Stimulated activated CD4-positive, alpha-beta T cell treated with anti-CD3 and anti-CD28 coated beads, Interleukin-12 subunit alpha, Interleukin-12 subunit beta, amount 100 ng/mL, for 4 hours (primary cell): Measurements from ENCODE around the gene TMCO4.
A peak's percentile ranks its signal among the peaks of the same experiment; 100 is the strongest.
"Not testable (repeated sequence)": the region's sequence is repeated elsewhere in the genome, so short reads cannot be mapped to it uniquely, and the experiment has no call there.

ENCODE experiments used
- DNase-seq: peaks from one replicate; pipeline ENCODE4 v3.0.0-alpha.2; 2020

Gene TMCO4

DNA sequence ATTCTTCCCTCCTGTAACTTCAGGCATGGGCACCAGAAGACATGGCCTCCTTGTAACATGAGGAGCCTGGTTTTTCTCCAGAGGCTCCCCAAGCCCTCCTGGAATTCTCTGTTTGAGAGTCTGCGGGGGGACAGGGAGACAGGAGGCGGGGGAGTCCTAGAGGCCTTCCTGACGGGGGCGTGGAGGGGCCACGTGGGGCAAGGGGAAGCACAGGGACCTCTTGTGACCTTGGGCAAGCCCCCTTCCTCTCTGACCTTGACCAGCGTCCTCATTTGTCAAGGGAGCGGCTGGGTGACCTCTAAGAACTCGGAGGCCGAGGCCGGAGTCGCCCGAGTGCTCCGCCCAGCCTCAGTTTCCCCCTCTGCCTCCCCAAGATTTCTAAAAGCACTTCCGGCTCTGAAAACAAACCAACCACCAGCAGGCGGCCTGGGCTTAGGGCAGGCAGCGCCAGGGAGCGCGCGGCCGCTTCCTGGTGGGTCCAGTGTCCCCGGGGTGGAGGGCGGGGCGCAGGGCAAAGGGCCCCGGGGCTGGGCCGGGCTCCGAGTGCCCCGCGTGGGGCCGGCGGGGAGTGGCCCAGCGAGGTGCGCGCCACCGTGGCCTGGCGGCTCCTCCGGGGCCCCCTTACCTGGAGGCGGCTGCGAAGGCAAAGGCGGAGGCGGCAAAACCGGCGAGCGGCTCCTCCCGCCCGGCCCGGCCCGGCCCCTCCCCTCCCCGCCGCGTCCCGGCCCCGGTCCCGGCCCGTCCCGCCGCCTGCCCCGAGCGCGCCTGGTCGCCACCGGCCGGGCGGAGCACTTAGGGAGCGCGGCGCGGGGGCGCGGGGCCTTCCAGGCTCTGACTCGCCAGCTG, at the start of gene TMCO4:
Gene TMCO4, minus strand, starts transcription at position 687 of the 846 bp plus-strand sequence. CDS start 19,158 bp downstream, outside the sequence.
- DNase-seq = peak; percentile 54

DNA sequence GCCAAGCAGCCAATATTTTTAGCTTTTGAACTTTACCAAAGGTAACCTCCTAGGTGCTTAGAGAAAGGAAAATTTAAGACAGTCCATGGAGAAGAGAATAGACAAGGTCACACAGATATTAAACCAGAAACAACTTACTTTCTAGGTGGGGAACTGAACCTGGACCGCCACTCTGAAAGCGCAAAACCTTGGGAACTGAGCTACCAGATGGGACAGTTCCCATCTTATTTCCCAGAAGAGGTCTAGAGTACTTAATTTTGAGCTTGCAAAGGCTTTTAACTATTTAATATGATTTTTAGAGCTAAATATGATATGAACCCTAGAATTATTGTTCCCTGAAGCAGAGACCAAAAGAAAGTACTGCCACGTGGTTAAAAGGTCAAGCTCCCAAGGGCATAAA, 49.6 kb upstream of the TMCO4 start:
- not testable (repeated sequence) for DNase-seq

DNA sequence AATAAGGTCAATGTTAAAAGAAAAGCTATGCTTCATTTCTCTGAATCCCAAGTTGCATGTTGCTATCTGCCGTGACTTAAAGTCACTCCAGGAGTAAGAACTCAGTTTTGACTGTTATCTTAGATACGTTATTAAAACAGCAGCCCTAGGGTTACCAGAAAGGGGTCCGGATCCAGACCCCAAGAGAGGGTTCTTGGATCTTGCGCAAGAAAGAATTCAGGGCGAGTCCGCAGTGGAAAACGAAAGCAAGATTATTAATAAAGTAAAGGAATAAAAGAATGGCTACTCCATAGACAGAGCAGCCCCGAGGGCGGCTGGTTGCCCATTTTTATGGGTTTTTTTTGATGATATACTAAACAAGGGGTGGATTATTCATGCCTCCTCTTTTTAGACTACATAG, 47.6 kb upstream of the TMCO4 start:
- not testable (repeated sequence) for DNase-seq

DNA sequence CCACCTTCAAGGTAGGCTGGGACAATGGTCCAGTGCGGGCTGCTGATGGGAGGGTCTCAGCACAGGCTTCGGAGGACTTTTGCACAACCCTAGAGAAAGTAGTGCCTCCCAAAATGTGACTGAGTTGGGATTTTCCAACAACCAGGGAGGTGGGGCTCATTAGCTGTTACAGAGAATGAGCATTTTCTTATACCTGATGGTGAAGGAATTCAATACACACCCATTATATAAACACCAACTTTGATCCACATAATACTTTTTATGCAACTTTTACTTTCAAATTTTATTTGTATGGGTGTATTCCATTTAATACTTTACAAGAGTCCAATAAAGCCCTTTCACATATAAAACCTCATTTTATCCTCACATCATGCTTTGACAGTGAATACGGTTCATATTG, 46.6 kb upstream of the TMCO4 start:
- DNase-seq = no peak

GRCh38 chr1:19845555-19845954, 45.8 kb upstream of the TMCO4 start:
- DNase-seq = no peak

GRCh38 chr1:19844731-19845495, 45.2 kb upstream of the TMCO4 start:
- DNase-seq = no peak

- DNase-seq = no peak
Measured at GRCh38 chr1:19840228-19840627, 40.5 kb upstream of the TMCO4 start.

DNA sequence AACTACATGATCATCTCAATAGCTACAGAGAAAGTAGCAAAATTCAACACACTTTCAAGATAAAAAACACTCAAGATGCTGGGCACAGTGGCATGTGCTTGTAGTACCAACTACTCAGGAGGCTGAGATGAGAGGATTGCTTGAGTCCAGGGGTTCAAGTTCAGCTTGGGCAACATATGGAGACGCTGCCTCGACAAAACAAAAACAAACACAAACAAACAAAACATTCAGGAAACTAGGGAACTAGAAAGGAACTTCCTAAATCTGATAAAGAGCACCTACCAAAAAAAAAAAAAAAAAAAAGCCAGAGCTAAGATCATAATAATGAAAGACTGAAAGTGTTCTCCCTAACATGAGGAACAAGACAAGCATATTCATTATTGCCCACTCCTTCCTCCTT, 38.1 kb upstream of the TMCO4 start:
- DNase-seq = no peak

DNA sequence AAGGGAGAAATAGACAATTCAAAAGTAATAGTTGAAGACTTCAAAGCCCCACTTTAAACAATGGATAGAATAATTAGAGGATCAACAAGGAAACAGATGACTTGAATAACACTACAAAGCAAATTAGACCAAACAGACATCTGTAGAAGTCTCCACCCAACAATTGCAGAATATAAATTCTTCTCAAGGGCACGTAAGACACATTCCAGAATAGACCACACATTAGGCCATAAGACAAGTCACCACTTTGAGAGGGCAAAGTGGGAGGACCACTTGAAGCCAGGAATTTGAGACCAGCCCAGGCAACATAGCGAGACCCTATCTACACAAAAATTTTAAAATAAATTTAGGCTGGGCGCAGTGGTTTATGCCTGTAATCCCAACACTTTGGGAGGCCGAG, 35.9 kb upstream of the TMCO4 start:
- DNase-seq = no peak

GRCh38 chr1:19831441-19831840, 31.7 kb upstream of the TMCO4 start:
- DNase-seq = no peak

- no peak for DNase-seq
Measured at GRCh38 chr1:19828546-19828945, 28.8 kb upstream of the TMCO4 start.

GRCh38 chr1:19825298-19825697, 25.6 kb upstream of the TMCO4 start:
- DNase-seq = no peak

GRCh38 chr1:19824541-19824940, 24.8 kb upstream of the TMCO4 start:
- DNase-seq = no peak

GRCh38 chr1:19824036-19824435, 24.3 kb upstream of the TMCO4 start:
- DNase-seq = no peak

DNA sequence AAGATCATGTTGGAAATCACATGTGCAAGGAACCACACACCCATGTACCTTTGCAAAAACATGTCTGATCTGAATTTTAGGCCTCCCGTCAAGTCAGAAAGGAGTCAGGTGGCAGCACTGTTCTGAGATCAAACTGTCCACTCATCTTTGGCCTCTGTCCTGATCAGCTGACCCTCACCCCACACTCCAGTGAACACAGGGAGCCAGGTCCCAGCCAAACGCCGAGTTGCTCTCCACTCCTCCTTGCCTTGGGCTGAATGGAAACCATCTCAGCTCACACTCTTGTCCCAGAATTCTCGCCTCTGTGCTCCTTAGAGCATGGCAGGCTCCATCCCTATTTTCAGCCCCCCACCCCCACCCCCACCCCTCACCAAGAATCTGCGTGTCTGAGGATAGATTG, 20.0 kb upstream of the TMCO4 start:
- no peak for DNase-seq

DNA sequence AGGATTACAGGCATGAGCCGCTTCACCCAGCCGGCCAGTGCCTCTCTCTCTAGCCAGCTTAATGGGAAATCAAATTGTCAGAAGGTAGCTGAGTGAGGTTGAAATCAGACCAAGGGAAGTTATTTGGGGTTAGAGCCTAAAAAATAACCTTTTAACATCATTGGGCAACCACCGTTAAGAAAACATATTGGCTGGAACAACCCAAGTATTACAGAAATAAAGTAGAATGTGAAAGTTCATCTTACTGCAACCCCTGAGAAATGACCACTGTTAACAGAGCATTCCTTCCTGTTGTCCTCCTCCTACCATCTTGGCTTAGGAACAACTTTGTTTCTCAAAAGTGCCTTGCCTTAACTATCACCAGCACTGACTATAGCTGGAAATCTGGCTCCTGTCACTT, 18.6 kb upstream of the TMCO4 start:
- no peak for DNase-seq

DNA sequence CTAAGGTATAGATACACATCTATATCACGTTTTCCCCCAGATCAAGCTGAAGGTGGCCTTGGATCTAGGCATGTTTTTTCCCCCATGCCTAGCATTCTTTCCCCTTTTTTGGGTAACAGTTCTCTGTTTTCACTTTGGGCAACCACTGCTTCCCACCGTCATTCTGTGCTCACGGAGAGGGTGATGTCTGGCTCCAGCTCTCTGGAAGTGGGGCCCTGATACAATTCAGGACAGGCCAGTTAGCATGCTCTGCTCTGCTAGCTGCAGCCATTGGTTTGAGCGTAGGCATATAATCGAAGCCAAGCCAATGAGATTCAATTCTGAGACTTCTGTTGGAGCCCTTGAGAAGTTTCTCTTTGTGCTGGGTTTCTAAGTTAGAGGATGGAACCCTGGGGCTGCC, 17.4 kb upstream of the TMCO4 start:
- no peak for DNase-seq

GRCh38 chr1:19816737-19817086, 17.0 kb upstream of the TMCO4 start:
- not testable (repeated sequence) for DNase-seq

DNA sequence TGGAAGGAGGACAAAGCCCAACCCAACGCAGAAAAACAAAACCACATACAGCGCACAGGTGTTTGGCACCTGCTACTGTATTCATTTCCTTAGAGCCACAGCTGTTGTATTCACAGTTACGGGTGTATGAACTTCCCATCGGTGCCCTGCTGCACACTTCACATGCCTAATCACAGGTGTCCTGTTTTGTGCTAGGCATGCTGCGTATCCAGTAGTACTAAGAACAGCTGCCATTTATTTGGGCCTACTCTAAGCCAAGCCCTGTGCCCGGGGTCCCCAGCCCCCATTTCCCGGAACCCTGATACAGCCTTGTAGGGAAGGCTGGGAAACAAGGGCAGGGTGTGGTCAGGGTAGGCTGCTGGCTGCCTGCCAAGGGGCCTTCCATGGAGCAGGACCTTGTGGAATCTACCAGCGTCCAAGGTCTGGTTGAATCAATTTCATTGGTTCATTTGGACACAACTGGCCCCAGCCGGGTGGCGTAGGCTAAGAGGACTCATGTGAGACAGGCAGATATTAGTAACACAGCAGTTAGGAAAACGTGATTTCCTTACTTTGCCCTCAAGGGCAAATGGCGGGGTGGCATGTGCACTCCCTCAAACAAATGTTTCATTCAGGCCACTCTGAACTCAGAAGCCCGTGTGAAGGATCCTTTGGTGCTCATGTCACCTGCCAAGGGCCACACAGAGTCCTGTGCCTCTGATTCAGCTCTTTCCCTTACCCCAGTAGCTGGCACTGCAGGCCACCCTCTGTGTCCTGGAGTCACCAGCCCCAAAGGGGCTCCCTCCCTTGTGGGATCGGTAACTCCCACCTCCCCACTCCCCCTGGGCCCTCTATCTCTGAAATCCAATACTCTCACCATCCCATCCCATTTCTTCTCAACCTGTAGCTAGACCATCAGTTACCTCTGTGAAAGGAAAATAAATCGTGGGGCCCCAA, 16.4 kb upstream of the TMCO4 start:
- DNase-seq = no peak

DNA sequence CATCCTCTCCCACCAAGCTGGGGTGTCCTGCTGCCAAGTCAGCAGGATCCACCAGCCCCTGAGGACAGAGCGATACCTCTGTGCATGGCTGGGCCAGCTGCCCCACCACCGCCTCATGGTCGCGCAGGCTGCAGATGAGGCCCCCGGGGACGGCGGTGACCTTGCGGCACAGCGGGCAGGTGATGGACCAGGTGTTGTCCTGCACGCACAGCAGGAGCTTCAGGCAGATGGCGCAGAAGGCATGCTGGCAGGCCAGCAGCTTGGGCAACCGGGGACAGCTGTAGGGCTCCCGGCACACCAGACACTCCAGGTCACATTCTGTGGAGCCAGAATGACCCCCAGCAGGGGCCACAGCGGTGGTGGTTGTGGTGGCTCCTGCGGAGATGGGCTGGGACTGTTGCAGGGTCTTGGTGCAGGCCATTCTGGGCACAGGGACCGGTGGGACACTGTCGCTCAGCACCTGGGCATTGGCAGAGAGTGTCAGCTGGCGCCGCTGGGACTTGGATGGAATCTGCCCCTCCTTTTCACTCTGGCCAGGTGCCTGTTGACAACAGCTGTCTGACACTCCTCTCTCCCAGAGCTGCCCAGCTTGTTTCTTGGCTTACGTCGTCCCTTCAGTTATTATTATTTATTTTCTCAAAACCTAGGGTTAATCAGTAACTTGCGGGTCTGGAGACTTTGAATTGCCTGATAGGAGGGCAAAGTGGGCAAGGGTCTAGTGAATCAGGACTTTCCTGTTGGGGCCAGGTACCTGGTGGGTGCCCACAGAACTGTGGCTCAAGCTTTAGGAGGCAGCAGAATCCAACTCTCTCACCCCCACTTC, 15.2 kb upstream of the TMCO4 start, which contains the start of gene RNF186:
Gene RNF186, minus strand, starts transcription at position 603 of the 823 bp plus-strand sequence. Its CDS starts 182 bp downstream, at position 421.
- DNase-seq = no peak

- DNase-seq = no peak
Measured at GRCh38 chr1:19814244-19814661, 14.5 kb upstream of the TMCO4 start.

- no peak for DNase-seq
Measured at GRCh38 chr1:19813643-19813960, 13.9 kb upstream of the TMCO4 start.
